Nephron progenitor cell (in vitro differentiated cells): ENCODE results near the gene C2orf72.
"Not testable (repeated sequence)": the region's sequence is repeated elsewhere in the genome, so short reads cannot be mapped to it uniquely, and the experiment has no call there.

Source experiments
- DNase-seq: peaks from one replicate; pipeline ENCODE4 v3.0.0; 2021
- H3K27ac Mint-ChIP-seq: 2 replicates; pipeline ENCODE4 v1.8.0; 2021; ENCODE audit warnings: mild to moderate bottlenecking, moderate library complexity, mixed read lengths
- H3K27me3 Mint-ChIP-seq: 2 replicates; pipeline ENCODE4 v1.8.0; 2021; ENCODE audit warnings: mild to moderate bottlenecking, low read depth, mixed read lengths; ENCODE audit not compliant: poor library complexity
- H3K36me3 Mint-ChIP-seq: 2 replicates; pipeline ENCODE4 v1.8.0; 2021; ENCODE audit warnings: low read depth, mixed read lengths
- H3K4me1 Mint-ChIP-seq: 2 replicates; pipeline ENCODE4 v1.8.0; 2021; ENCODE audit warnings: mixed read lengths
- H3K4me3 Mint-ChIP-seq: 2 replicates; pipeline ENCODE4 v1.8.0; 2021; ENCODE audit warnings: mild to moderate bottlenecking, moderate library complexity, mixed read lengths
- H3K9me3 Mint-ChIP-seq: 2 replicates; pipeline ENCODE4 v1.8.0; 2021; ENCODE audit warnings: mild to moderate bottlenecking, moderate library complexity, mixed read lengths
- TF ChIP-seq, protein P1 (sequence below): fragments of 200-600 bp; sonication (generic); IDR thresholded peaks from 2 replicates; pipeline ENCODE4 v1.5.0; 2021; ENCODE audit warnings: antibody characterized with exemption

C2orf72 gene

DNA sequence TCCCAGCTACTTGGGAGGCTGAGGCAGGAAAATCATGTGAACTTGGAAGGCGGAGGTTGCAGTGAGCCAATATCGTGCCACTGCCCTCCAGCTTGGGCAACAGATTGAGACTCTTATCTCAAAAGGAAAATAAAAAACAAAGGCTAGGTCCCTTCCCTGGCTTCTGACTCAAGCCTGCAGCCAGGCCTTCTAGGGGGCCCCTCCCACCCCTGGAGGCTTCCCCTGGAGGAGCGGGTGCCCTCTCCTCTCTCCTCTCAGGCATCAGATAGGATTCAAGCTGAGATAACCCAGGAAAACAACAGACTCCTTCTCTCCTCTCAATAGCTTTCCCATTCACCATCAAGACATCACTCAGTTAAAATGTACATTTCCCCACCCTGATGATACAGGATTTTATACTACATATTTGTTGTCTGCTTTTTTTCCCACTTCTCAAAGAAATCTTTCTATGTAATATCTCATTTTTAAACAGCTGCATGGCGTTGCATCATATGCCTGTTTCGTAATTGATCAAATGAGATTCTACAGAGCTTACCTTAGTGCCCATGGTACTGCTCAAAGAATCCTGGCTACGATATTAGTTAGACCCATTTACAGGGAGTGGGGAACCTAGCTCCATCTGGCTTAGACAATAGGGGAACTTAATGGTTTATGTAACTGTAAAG, 20.6 kb upstream of the C2orf72 start:
- no peak for DNase-seq
- Mint-ChIP-seq H3K36me3 (no peaks in the 10 kb centered on the region), H3K27ac (no peak overlapping the region), H3K27me3 (peaks cover 23% of the 10 kb centered on the region), H3K4me1 (no peaks in the 10 kb centered on the region), H3K9me3 (peaks cover 11% of the 10 kb centered on the region), H3K4me3 (no peak overlapping the region)
- TF ChIP-seq, protein P1, sequence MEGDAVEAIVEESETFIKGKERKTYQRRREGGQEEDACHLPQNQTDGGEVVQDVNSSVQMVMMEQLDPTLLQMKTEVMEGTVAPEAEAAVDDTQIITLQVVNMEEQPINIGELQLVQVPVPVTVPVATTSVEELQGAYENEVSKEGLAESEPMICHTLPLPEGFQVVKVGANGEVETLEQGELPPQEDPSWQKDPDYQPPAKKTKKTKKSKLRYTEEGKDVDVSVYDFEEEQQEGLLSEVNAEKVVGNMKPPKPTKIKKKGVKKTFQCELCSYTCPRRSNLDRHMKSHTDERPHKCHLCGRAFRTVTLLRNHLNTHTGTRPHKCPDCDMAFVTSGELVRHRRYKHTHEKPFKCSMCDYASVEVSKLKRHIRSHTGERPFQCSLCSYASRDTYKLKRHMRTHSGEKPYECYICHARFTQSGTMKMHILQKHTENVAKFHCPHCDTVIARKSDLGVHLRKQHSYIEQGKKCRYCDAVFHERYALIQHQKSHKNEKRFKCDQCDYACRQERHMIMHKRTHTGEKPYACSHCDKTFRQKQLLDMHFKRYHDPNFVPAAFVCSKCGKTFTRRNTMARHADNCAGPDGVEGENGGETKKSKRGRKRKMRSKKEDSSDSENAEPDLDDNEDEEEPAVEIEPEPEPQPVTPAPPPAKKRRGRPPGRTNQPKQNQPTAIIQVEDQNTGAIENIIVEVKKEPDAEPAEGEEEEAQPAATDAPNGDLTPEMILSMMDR = no peak

DNA sequence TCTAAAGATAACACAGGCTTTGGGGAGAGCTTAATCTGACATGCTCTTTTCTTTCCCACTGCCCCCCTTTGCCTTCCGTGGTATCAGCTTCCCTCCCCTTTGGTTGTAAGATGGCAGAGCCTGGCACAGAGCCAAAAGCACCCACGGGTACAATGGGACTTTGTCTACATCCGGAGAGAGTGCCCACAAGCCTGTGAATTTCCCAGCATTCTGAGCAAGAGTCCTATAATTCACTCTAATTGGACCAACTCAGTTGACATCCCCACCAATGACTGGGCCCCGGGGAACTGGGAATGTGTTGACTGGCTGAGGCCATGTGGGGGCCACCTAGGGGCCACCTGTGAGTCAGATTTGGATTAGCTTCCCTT, 20.1 kb upstream of the C2orf72 start:
- Mint-ChIP-seq H3K4me3 (no peak overlapping the region), H3K27ac (no peak overlapping the region), H3K9me3 (peaks cover 11% of the 10 kb centered on the region), H3K27me3 (peaks cover 18% of the 10 kb centered on the region), H3K4me1 (no peaks in the 10 kb centered on the region), H3K36me3 (no peaks in the 10 kb centered on the region)
- no peak for DNase-seq
- TF ChIP-seq, protein P1 = no peak

DNA sequence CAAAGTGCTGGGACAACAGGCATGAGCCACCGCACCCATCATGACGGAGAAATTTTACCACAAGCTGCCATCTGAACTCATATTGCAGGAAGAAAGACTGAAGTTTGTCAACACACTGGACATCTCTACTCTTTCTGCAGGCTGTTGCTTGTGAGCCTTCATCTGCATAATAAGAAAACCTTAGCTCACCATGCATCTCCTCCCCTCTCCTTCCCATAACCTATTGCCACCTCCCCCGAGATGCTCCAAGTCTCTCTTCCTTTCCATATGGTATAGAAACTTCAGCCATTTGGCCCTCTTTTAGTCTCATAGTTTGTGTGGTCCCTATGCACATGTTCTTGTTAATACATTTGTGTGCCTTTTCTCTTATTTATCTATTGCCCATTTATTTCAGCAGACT, 19.1 kb upstream of the C2orf72 start:
- Mint-ChIP-seq H3K27ac (no peak overlapping the region), H3K4me1 (no peaks in the 10 kb centered on the region), H3K27me3 (peaks cover 18% of the 10 kb centered on the region), H3K4me3 (no peak overlapping the region), H3K9me3 (peaks cover 11% of the 10 kb centered on the region), H3K36me3 (no peaks in the 10 kb centered on the region)
- TF ChIP-seq, protein P1 = no peak
- DNase-seq = no peak

GRCh38 chr2:231025059-231025458, 12.3 kb upstream of the C2orf72 start:
- H3K4me3 Mint-ChIP-seq, H3K27me3 Mint-ChIP-seq, H3K9me3 Mint-ChIP-seq, H3K4me1 Mint-ChIP-seq, H3K36me3 Mint-ChIP-seq, DNase-seq, H3K27ac Mint-ChIP-seq: not testable (repeated sequence)

DNA sequence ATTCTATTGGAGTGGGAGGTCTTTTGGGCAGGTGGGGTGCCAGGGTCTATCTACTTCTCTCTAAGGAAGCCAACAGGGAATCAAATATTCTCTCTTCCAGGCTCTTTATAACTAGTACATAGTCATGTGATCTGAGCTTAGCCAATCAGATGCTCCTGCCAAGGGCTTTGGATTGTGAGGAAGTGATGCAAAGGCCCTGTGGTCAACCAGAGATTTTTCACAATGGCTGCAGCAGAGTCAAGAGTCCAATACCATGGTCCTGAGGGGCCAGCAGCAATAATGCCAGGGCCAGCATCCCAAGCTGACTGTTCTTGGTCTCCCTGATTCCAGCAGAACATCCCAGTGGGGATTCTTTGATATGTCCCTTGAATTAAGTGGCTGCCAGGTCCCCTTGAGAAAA, 8.4 kb upstream of the C2orf72 start:
- Mint-ChIP-seq H3K4me1 (peaks cover 6% of the 10 kb centered on the region), H3K9me3 (no peaks in the 10 kb centered on the region), H3K36me3 (no peaks in the 10 kb centered on the region), H3K27ac (no peak overlapping the region), H3K4me3 (no peak overlapping the region), H3K27me3 (peaks cover 27% of the 10 kb centered on the region)
- DNase-seq = no peak
- TF ChIP-seq, protein P1 = no peak

- TF ChIP-seq, protein P1 = no peak
- H3K36me3 Mint-ChIP-seq = no peaks in the 10 kb centered on the region
- H3K9me3 Mint-ChIP-seq = no peaks in the 10 kb centered on the region
- no peak overlapping the region for H3K4me3 Mint-ChIP-seq
- peaks cover 34% of the 10 kb centered on the region for H3K27me3 Mint-ChIP-seq
- H3K27ac Mint-ChIP-seq = no peak overlapping the region
- no peak for DNase-seq
- H3K4me1 Mint-ChIP-seq = peaks cover 11% of the 10 kb centered on the region
Observed at GRCh38 chr2:231029563-231029962, 7.8 kb upstream of the C2orf72 start.
